Lower leg skin (tissue), 4 donors: ENCODE data around the gene HSD17B10. TPM values are rescaled to one million over a fixed set of nuclear protein-coding genes. Genes with fewer than 3 reads are reported as not detected.

Experiments used
- DNase-seq, 2 donors: peaks; one replicate each; pipeline ENCODE4 v3.0.0-alpha.2; 2019; ENCODE audit warnings: low spot score in 2 of 2
- H3K4me3 ChIP-seq: fragments of 200-600 bp; sonication (generic); 2 replicates; pipeline ENCODE4 v1.5.1; 2017; ENCODE audit warnings: mild to moderate bottlenecking, low read depth; ENCODE audit not compliant: poor library complexity, severe bottlenecking
- CTCF ChIP-seq, 3 donors: fragments of 450-650 bp; IDR thresholded peaks; one replicate each; pipeline ENCODE4 v1.5.1; 2016; ENCODE audit warnings: antibody characterized with exemption in 3 of 3, mild to moderate bottlenecking in 3 of 3, moderate library complexity in 2 of 3
- POLR2A ChIP-seq, 2 donors: fragments of 450-650 bp; IDR thresholded peaks; one replicate each; pipeline ENCODE4 v1.6.1; 2016 to 2017; ENCODE audit warnings: antibody characterized with exemption in 2 of 2, mild to moderate bottlenecking in 1 of 2, moderate library complexity in 1 of 2
- WGBS, 2 donors: methylation state at CpG; one replicate each; pipeline ENCODE4 v1.1.5; 2018; 5-methylcytosine and 5-hydroxymethylcytosine counted together
- intact Hi-C: fragments of 100-400 bp; cut with DNase I; formaldehyde crosslinking; loops from one replicate; pipeline ENCODE4 v1.15.0; 2023; ENCODE audit warnings: low total_unique reads
- microRNA-seq, 2 donors: library from miRNA; unstranded; fragments of <30 nt; microRNA quantifications; one replicate each; pipeline ENCODE4, GENCODE V29; 2016; ENCODE audit warnings: borderline replicate concordance in 2 of 2, borderline number of aligned reads in 1 of 2
- total RNA-seq, 4 donors: library from RNA; depleted of rRNA; stranded (reverse); fragments of >200 nt; gene quantifications; one replicate each; pipeline ENCODE4 v1.1.0, GENCODE V29; 2016

Gene HSD17B10
- total RNA-seq, 4 donors from 2014 or later, result 61.2 to 109 (median 83.3) TPM

GRCh38 chrX:53395605-53396298, 38.4 kb downstream of the HSD17B10 start:
- WGBS, 2 donors, result 96 to 98% methylated on average over 2 of the region's 2 CpGs
- no peak for TF ChIP-seq CTCF (IDR thresholded peaks at IDR 0.05)
- no peak for TF ChIP-seq POLR2A (IDR thresholded peaks at IDR 0.05)
- intact Hi-C loops, result no loop called here
- no peak for DNase-seq
- H3K4me3 ChIP-seq, result no peak overlapping the region

- no peak for TF ChIP-seq CTCF (IDR thresholded peaks at IDR 0.05)
- TF ChIP-seq POLR2A (IDR thresholded peaks at IDR 0.05), result no peak
- 84 to 87% methylated on average over 4 of the region's 4 CpGs for WGBS, 2 donors
- no peak overlapping the region for H3K4me3 ChIP-seq
- DNase-seq, result no peak
- intact Hi-C loops, result no loop called here
Observed at GRCh38 chrX:53383376-53384076, 50.6 kb downstream of the HSD17B10 start.

Small RNAs within 50 kb of the gene (microRNA-seq; reads per million reads assigned to microRNA genes)
- gene MIR6857, result 0 reads per million in 2 donors

Other genes with a start within 250 kb of the HSD17B10 start
- 100 to 1,000 TPM in 3 of 4 donors, 10 to 100 TPM in 1; 81.8 to 210 (median 145) TPM for gene KDM5C, start 209.2 kb downstream of the HSD17B10 start, total RNA-seq
- gene IQSEC2, start 152.8 kb downstream of the HSD17B10 start, total RNA-seq, result 10 to 100 TPM; 16.3 to 24.2 (median 17.5) TPM
- gene SMC1A, start 11.7 kb downstream of the HSD17B10 start, total RNA-seq, result 10 to 100 TPM; 23.0 to 48.9 (median 30.4) TPM
- 1 to 10 TPM in 1 of 4 donors, under 1 TPM in 3; 0.65 to 1.1 (median 0.94) TPM for gene RIBC1, start 11.5 kb downstream of the HSD17B10 start, total RNA-seq